Keratinocyte (primary cell): Measurements from ENCODE around the gene GCSAM. TPM values are rescaled to one million over a fixed set of nuclear protein-coding genes. Genes with fewer than 3 reads are reported as not detected.
A peak's percentile ranks its signal among the peaks of the same experiment; 100 is the strongest.

Source experiments
- DNase-seq: peaks from one replicate; pipeline ENCODE4 v3.0.0-alpha.2; 2011; ENCODE audit warnings: low read depth, missing footprints, low spot score
- FAIRE-seq: peaks from 2 replicates; lab custom pipeline; 2011; peaks lifted over from hg19 to GRCh38; lab: Jason Lieb, UNC
- H2AFZ ChIP-seq: 2 replicates; pipeline ENCODE4 v1.6.0; 2012; ENCODE audit warnings: low read length, control low read depth, inconsistent platforms; ENCODE audit not compliant: control insufficient read depth
- H3K27ac ChIP-seq: 2 replicates; pipeline ENCODE4 v1.5.1; 2011; ENCODE audit warnings: low read length; ENCODE audit not compliant: control insufficient read depth, insufficient read depth
- H3K27me3 ChIP-seq: 3 replicates; pipeline ENCODE4 v1.6.0; 2011; ENCODE audit warnings: low read length; ENCODE audit not compliant: control insufficient read depth, insufficient read depth; ENCODE audit errors: extremely low read depth
- H3K36me3 ChIP-seq, 2 experiments: 2 replicates in 1 of 2; 3 replicates in 1 of 2; pipeline ENCODE4 v1.5.1; 2011; ENCODE audit warnings: low read length in 2 of 2, mild to moderate bottlenecking in 1 of 2; ENCODE audit not compliant: control insufficient read depth in 2 of 2, insufficient read depth in 2 of 2; ENCODE audit errors: extremely low read depth in 1 of 2
- H3K4me1 ChIP-seq: 3 replicates; pipeline ENCODE4 v1.5.1; 2011; ENCODE audit warnings: low read length; ENCODE audit not compliant: control insufficient read depth, insufficient read depth; ENCODE audit errors: extremely low read depth
- H3K4me2 ChIP-seq: 3 replicates; pipeline ENCODE4 v1.6.0; 2011; ENCODE audit warnings: low read depth, low read length; ENCODE audit not compliant: control insufficient read depth, insufficient read depth; ENCODE audit errors: extremely low read depth
- H3K4me3 ChIP-seq, 3 experiments: fragments of 200-600 bp in 1 of 3; sonication (generic) in 1 of 3; 2 replicates in 2 of 3; 3 replicates in 1 of 3; pipeline ENCODE4 v1.5.1; 2011 to 2016; ENCODE audit warnings: low read length in 3 of 3, mild to moderate bottlenecking in 3 of 3, control low read depth in 2 of 3, inconsistent platforms in 1 of 3, low read depth in 1 of 3, mixed read lengths in 1 of 3, mixed run types in 1 of 3, moderate library complexity in 1 of 3; ENCODE audit not compliant: control insufficient read depth in 2 of 3, insufficient read depth in 2 of 3; ENCODE audit errors: extremely low read depth in 1 of 3
- H3K79me2 ChIP-seq: 2 replicates; pipeline ENCODE4 v1.6.0; 2012; ENCODE audit warnings: low read length; ENCODE audit not compliant: control insufficient read depth, insufficient read depth
- H3K9ac ChIP-seq: 3 replicates; pipeline ENCODE4 v1.6.0; 2011; ENCODE audit warnings: low read length; ENCODE audit not compliant: control insufficient read depth, insufficient read depth; ENCODE audit errors: extremely low read depth
- H3K9me1 ChIP-seq: 3 replicates; pipeline ENCODE4 v1.6.0; 2011; ENCODE audit warnings: low read length; ENCODE audit not compliant: control insufficient read depth, insufficient read depth; ENCODE audit errors: extremely low read depth
- H3K9me3 ChIP-seq: 2 replicates; pipeline ENCODE4 v1.5.1; 2012; ENCODE audit warnings: low read depth, low read length; ENCODE audit not compliant: control insufficient read depth
- H4K20me1 ChIP-seq: 3 replicates; pipeline ENCODE4 v1.6.0; 2011; ENCODE audit warnings: low read length; ENCODE audit not compliant: control insufficient read depth, insufficient read depth; ENCODE audit errors: extremely low read depth
- EZH2 ChIP-seq: IDR thresholded peaks from one replicate; pipeline ENCODE4 v1.6.1; 2012; ENCODE audit warnings: inconsistent platforms, mild to moderate bottlenecking, low read length, moderate library complexity
- dilution Hi-C: fragments of 300-500 bp; cut with MboI; formaldehyde crosslinking; loops from one replicate; pipeline ENCODE4 v1.7.0; 2020; ENCODE audit warnings: low sequenced_read_pairs; ENCODE audit not compliant: extremely low pct_ligation_motif_present
- polyA plus RNA-seq, 5 experiments: library from polyadenylated mRNA; depleted of rRNA in 3 of 5; stranded (reverse) in 3 of 5; stranded (forward) in 1 of 5; unstranded in 1 of 5; fragments of >200 nt; gene quantifications; 1 replicate in 1 of 5; 2 replicates in 3 of 5; 3 replicates in 1 of 5; pipeline versions ENCODE4 v1.2.1 to v1.2.3, GENCODE V29; 2011 to 2012; ENCODE audit warnings: missing spikeins in 2 of 5, low read depth in 1 of 5, low replicate concordance in 1 of 5
- TF ChIP-seq, protein P1 (sequence below), 3 experiments: IDR thresholded peaks in 1 of 3; conservative IDR thresholded peaks in 1 of 3; optimal IDR thresholded peaks in 1 of 3; 2 replicates in 2 of 3; 3 replicates in 1 of 3; pipeline versions ENCODE3 to v1.5.1; 2011; ENCODE audit warnings: low read length in 3 of 3, mild to moderate bottlenecking in 3 of 3, moderate library complexity in 2 of 3, control low read depth in 1 of 3, inconsistent platforms in 1 of 3; ENCODE audit not compliant: insufficient read depth in 2 of 3; ENCODE audit errors: extremely low read depth in 1 of 3

The GCSAM gene
- polyA plus RNA-seq, 1 donor (not counting 4 experiments of a cell fraction or from before 2014, with no cell fraction given): 2.9 TPM

DNA sequence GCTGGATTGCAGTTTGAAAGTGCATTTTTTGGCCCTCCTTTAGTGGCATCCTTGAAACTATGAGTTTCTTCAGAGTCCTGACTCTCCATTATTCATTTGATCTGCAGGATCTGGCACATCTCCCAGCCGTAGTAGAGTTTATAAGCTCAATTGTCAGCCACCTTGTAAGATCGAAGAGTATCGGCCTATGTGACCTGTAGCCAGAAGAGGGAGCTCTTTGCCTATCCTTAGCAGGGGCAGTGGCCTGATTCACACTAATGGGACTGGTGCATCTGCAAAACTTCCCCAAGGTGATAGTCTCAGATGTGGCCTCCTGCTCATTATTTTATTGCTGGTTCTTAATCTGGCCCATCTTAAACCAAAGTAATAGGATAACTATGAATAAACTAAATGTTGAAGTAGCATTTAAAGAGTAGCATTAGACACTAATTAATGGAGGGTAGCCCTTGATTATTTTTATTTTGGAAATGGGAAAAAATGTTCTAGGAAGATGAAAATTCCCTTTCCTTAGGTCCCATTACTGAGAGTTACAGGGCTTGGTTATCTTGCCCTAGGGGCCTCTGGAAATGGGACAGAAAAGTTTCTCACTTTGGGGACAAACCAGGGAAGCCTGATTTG is 21.2 kb downstream of the GCSAM start:
- Histone ChIP-seq H4K20me1 (no peaks in the 10 kb centered on the region), H2AFZ (no peak overlapping the region), H3K36me3 (peaks cover 26 to 33% of the 10 kb centered on the region in 2 experiments), H3K27ac (no peak overlapping the region), H3K9me3 (no peaks in the 10 kb centered on the region), H3K79me2 (no peaks in the 10 kb centered on the region), H3K9ac (no peak overlapping the region), H3K4me3 (no peak overlapping the region), H3K4me2 (no peak overlapping the region), H3K4me1 (no peaks in the 10 kb centered on the region), H3K27me3 (no peaks in the 10 kb centered on the region), H3K9me1 (no peaks in the 10 kb centered on the region)
- DNase-seq (no peak), FAIRE-seq (peak; percentile 87)
- dilution Hi-C loops: no loop called here
- TF ChIP-seq EZH2: no peak
- TF ChIP-seq, protein P1, sequence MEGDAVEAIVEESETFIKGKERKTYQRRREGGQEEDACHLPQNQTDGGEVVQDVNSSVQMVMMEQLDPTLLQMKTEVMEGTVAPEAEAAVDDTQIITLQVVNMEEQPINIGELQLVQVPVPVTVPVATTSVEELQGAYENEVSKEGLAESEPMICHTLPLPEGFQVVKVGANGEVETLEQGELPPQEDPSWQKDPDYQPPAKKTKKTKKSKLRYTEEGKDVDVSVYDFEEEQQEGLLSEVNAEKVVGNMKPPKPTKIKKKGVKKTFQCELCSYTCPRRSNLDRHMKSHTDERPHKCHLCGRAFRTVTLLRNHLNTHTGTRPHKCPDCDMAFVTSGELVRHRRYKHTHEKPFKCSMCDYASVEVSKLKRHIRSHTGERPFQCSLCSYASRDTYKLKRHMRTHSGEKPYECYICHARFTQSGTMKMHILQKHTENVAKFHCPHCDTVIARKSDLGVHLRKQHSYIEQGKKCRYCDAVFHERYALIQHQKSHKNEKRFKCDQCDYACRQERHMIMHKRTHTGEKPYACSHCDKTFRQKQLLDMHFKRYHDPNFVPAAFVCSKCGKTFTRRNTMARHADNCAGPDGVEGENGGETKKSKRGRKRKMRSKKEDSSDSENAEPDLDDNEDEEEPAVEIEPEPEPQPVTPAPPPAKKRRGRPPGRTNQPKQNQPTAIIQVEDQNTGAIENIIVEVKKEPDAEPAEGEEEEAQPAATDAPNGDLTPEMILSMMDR (optimal IDR thresholded peaks at IDR 0.05 in 1 of 3, IDR thresholded peaks at IDR 0.05 in 1 of 3, conservative IDR thresholded peaks at IDR 0.05 in 1 of 3; ENCODE audit: extremely low read depth in 1 of 3, insufficient read depth in 2 of 3, low read length in 3 of 3): peak; percentile 83 to 94 (median 86)

DNA sequence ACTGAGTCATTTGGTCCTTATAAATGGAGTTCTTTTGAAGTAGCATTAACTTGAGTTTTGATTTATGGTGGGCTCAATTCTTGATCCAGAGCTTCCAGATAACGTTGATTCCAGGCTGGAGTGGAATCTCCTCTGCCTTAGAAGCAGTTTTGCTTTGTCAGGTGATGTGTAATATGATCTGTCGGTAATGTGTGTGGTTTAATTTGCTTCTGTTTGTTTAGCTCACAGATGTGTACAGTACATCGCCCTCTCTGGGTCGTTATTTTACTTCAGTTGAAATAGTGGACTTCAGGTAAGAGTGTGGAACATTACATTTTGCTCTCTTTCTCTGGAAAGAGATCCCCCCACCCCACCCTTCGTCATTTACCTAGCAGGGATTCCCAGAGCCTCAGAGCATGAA is 23.7 kb downstream of the GCSAM start:
- Histone ChIP-seq H3K4me3 (no peak overlapping the region), H4K20me1 (no peaks in the 10 kb centered on the region), H3K27ac (no peak overlapping the region), H2AFZ (no peak overlapping the region), H3K79me2 (no peaks in the 10 kb centered on the region), H3K27me3 (no peaks in the 10 kb centered on the region), H3K9ac (no peak overlapping the region), H3K9me3 (no peaks in the 10 kb centered on the region), H3K9me1 (no peaks in the 10 kb centered on the region), H3K4me1 (no peaks in the 10 kb centered on the region), H3K4me2 (no peak overlapping the region), H3K36me3 (peaks cover 37 to 39% of the 10 kb centered on the region in 2 experiments)
- no peak for FAIRE-seq
- TF ChIP-seq EZH2: no peak
- TF ChIP-seq, protein P1 (optimal IDR thresholded peaks at IDR 0.05 in 1 of 3, IDR thresholded peaks at IDR 0.05 in 1 of 3, conservative IDR thresholded peaks at IDR 0.05 in 1 of 3; ENCODE audit: extremely low read depth in 1 of 3, insufficient read depth in 2 of 3, low read length in 3 of 3): no peak
- dilution Hi-C loops: no loop called here
- DNase-seq: no peak
